Fibroblast of lung (primary cell): ENCODE results near the gene FAM193A.

Experiments used
- CTCF ChIP-seq, 2 donors: IDR thresholded peaks in 1 of 2; conservative IDR thresholded peaks in 1 of 2; 1 replicate in 1 of 2; 2 replicates in 1 of 2; pipeline ENCODE4 v1.5.1; 2011 to 2012; ENCODE audit warnings: low read length in 2 of 2, control low read depth in 1 of 2, inconsistent platforms in 1 of 2, low read depth in 1 of 2, mild to moderate bottlenecking in 1 of 2
- EZH2 ChIP-seq: IDR thresholded peaks from 2 replicates; pipeline ENCODE4 v1.5.1; 2012; ENCODE audit warnings: low read length, control low read depth, mild to moderate bottlenecking; ENCODE audit errors: missing control alignments

DNA sequence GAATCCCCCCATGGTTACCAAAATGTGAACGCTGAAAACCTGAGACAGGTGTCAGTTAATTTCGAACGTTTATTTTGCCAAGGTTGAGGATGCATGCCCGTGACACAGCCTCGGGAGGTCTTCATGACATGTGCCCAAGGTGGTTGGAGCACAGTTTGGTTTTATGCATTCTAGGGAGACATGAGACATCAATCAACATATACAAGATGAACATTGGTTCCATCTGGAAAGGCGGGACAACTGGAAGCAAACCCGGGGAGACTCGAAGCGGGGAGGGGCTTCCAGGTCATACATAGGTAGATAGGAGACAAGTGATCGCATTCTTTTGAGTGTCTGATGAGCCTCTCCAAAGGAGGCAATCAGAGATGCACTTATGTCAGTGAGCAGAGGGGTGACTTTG lies 245.5 kb downstream of the FAM193A start:
- TF ChIP-seq EZH2 = no peak
- TF ChIP-seq CTCF (conservative IDR thresholded peaks at IDR 0.05 in 1 of 2, IDR thresholded peaks at IDR 0.05 in 1 of 2; ENCODE audit: low read depth in 1 of 2, low read length in 2 of 2) = no peak
